Activated T-cell treated with anti-CD3 and anti-CD28 coated beads, Interleukin-2, amount 50 U/mL, for 4 hours (primary cell): Measurements from ENCODE around the gene SOCS7. TPM values are rescaled to one million over a fixed set of nuclear protein-coding genes. Genes with fewer than 3 reads are reported as not detected.

Experiments used
- total RNA-seq, 3 donors: library from RNA; stranded (reverse); gene quantifications; one replicate each; pipeline ENCODE4 v1.2.1, GENCODE V29; 2021

The SOCS7 gene
- total RNA-seq, 3 donors from 2014 or later, result 32.2 to 33.2 (median 32.8) TPM

Other genes starting within 250 kb of the SOCS7 start
- gene TBC1D3E, start 223.9 kb upstream of the SOCS7 start, total RNA-seq, result not detected
- gene TBC1D3, start 159.3 kb upstream of the SOCS7 start, total RNA-seq, result not detected
- gene MRPL45, start 54.7 kb upstream of the SOCS7 start, total RNA-seq, result 10 to 100 TPM; 55.6 to 56.5 (median 55.9) TPM
- under 1 TPM in 2 of 3 donors, not detected in 1; 0.03 TPM for gene GPR179, start 7.9 kb upstream of the SOCS7 start, total RNA-seq
- gene ARHGAP23, start 76.6 kb downstream of the SOCS7 start, total RNA-seq, result under 1 TPM; 0.29 to 0.57 (median 0.48) TPM